ENCODE data around the gene WNT7A.

The WNT7A gene

DNA sequence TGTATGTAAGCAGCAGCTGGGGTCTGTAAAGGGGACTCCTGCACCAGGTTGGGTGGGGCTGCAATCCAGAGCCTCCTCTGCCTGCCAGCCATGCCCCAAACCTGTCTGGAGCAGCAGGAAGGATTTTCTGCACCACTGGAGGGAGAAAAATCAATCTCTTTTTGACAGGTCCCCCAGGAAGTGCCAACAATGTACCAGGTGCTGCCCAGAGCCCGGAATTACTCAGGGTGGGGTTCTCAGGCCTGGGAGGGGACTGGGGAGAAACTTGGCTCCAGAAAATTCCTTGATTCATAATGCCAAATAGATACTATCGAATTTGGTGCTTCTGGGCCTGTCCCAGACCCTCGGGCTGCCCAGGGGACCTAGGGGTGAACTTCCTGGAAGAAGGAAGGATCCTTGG lies 52.6 kb downstream of the WNT7A start:
- Histone ChIP-seq H4K20me1 (ENCODE audit: insufficient read depth, low read length) (no peaks in the 10 kb centered on the region; the same call in 1 of the 2 replicates), H3K4me3 (ENCODE audit: low read depth in 1 of 2, low read length in 2 of 2) (no peak overlapping the region), H3K36me3 (ENCODE audit: insufficient read depth, low read length) (no peaks in the 10 kb centered on the region), H3K79me2 (ENCODE audit: insufficient read depth, low read length) (no peaks in the 10 kb centered on the region), H3K9me3 (ENCODE audit: insufficient read depth, low read length, severe bottlenecking) (no peaks in the 10 kb centered on the region), H3K4me2 (ENCODE audit: insufficient read depth, low read length) (no peak overlapping the region), H3K27me3 (ENCODE audit: insufficient read depth, low read length, poor library complexity) (peaks cover 3% of the 10 kb centered on the region), H3K4me1 (ENCODE audit: insufficient read depth, low read length) (no peaks in the 10 kb centered on the region), H2AFZ (ENCODE audit: low read depth, low read length) (no peak overlapping the region), H3K9ac (ENCODE audit: low read depth, low read length) (no peak overlapping the region), H3K27ac (ENCODE audit: low read length) (no peak overlapping the region)
- no peak for DNase-seq
- no peak for ATAC-seq (ENCODE audit: insufficient read depth, low read depth)
- TF ChIP-seq, protein P1, sequence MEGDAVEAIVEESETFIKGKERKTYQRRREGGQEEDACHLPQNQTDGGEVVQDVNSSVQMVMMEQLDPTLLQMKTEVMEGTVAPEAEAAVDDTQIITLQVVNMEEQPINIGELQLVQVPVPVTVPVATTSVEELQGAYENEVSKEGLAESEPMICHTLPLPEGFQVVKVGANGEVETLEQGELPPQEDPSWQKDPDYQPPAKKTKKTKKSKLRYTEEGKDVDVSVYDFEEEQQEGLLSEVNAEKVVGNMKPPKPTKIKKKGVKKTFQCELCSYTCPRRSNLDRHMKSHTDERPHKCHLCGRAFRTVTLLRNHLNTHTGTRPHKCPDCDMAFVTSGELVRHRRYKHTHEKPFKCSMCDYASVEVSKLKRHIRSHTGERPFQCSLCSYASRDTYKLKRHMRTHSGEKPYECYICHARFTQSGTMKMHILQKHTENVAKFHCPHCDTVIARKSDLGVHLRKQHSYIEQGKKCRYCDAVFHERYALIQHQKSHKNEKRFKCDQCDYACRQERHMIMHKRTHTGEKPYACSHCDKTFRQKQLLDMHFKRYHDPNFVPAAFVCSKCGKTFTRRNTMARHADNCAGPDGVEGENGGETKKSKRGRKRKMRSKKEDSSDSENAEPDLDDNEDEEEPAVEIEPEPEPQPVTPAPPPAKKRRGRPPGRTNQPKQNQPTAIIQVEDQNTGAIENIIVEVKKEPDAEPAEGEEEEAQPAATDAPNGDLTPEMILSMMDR (IDR thresholded peaks at IDR 0.05; ENCODE audit: borderline replicate concordance, extremely low read depth, low read length, poor library complexity, severe bottlenecking) = no peak
- TF ChIP-seq EZH2 (IDR thresholded peaks at IDR 0.05; ENCODE audit: borderline replicate concordance, low read depth, low read length, severe bottlenecking) = no peak

DNA sequence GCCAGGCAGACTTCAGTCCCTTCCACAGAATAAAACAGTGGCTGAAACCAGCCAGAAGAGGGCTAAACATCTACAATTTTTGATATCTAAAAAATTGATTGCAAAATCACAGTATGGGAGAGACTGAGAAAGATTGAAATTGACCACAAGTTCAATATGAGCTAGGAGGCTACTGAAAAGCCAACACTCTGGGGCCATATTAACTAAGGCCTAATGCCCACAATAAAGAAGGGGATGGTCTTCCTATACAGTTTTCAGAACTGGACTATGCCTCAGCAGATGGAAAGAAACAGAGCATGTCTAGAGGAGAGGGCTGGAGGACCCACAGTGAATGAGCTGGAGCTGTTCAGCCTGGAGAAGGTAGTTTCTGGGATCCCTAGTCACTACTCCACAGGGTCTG lies 53.2 kb downstream of the WNT7A start:
- peaks cover 3% of the 10 kb centered on the region for H3K27me3 ChIP-seq (ENCODE audit: insufficient read depth, low read length, poor library complexity)

DNA sequence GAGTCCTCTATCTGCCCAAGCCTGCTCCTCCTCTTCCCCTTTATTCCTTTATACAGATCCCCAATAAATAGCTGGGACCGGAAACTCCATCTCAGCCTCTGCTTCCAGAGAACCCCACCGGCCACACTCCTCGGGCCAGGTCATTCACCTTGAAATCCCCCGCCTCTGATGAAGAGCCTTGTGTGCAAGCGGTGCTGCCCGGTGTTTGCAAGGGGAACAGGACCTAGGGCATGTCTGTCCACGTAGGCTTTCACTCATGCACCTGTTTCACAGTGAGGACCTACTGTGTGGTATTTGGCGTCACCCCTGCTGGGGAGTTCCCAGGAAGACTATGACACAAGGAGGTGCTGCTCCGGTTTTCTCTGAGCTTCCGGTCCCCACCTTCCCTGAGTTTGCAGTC lies 54.0 kb downstream of the WNT7A start:
- TF ChIP-seq EZH2 (IDR thresholded peaks at IDR 0.05; ENCODE audit: borderline replicate concordance, low read depth, low read length, severe bottlenecking) = no peak
- TF ChIP-seq, protein P1 (IDR thresholded peaks at IDR 0.05; ENCODE audit: borderline replicate concordance, extremely low read depth, low read length, poor library complexity, severe bottlenecking) = no peak
- H3K27ac ChIP-seq (ENCODE audit: low read length) = no peak overlapping the region
- H2AFZ ChIP-seq (ENCODE audit: low read depth, low read length) = no peak overlapping the region
- H4K20me1 ChIP-seq (ENCODE audit: insufficient read depth, low read length) = no peaks in the 10 kb centered on the region
- no peaks in the 10 kb centered on the region for H3K36me3 ChIP-seq (ENCODE audit: insufficient read depth, low read length)
- no peak overlapping the region for H3K4me3 ChIP-seq (ENCODE audit: low read depth in 1 of 2, low read length in 2 of 2)
- DNase-seq (no peak), ATAC-seq (ENCODE audit: insufficient read depth, low read depth) (no peak)
- no peak overlapping the region for H3K9ac ChIP-seq (ENCODE audit: low read depth, low read length)
- H3K4me2 ChIP-seq (ENCODE audit: insufficient read depth, low read length) = no peak overlapping the region
- no peaks in the 10 kb centered on the region for H3K79me2 ChIP-seq (ENCODE audit: insufficient read depth, low read length)
- peaks cover 3% of the 10 kb centered on the region for H3K27me3 ChIP-seq (ENCODE audit: insufficient read depth, low read length, poor library complexity)
- H3K9me3 ChIP-seq (ENCODE audit: insufficient read depth, low read length, severe bottlenecking) = no peaks in the 10 kb centered on the region
- H3K4me1 ChIP-seq (ENCODE audit: insufficient read depth, low read length) = no peaks in the 10 kb centered on the region

More for the DNA sequence above, 53.2 kb downstream of the WNT7A start:
- H3K4me1 ChIP-seq (ENCODE audit: insufficient read depth, low read length) = no peaks in the 10 kb centered on the region
- no peak for DNase-seq
- H4K20me1 ChIP-seq (ENCODE audit: insufficient read depth, low read length) = no peaks in the 10 kb centered on the region; the same call in 1 of the 2 replicates
- no peak overlapping the region for H3K27ac ChIP-seq (ENCODE audit: low read length)
- H3K79me2 ChIP-seq (ENCODE audit: insufficient read depth, low read length) = no peaks in the 10 kb centered on the region
- no peak overlapping the region for H3K4me2 ChIP-seq (ENCODE audit: insufficient read depth, low read length)
- H3K9ac ChIP-seq (ENCODE audit: low read depth, low read length) = no peak overlapping the region
- H3K36me3 ChIP-seq (ENCODE audit: insufficient read depth, low read length) = no peaks in the 10 kb centered on the region
- H3K9me3 ChIP-seq (ENCODE audit: insufficient read depth, low read length, severe bottlenecking) = no peaks in the 10 kb centered on the region
- no peak overlapping the region for H3K4me3 ChIP-seq (ENCODE audit: low read depth in 1 of 2, low read length in 2 of 2)
- no peak for TF ChIP-seq EZH2 (IDR thresholded peaks at IDR 0.05; ENCODE audit: borderline replicate concordance, low read depth, low read length, severe bottlenecking)
- TF ChIP-seq, protein P1 (IDR thresholded peaks at IDR 0.05; ENCODE audit: borderline replicate concordance, extremely low read depth, low read length, poor library complexity, severe bottlenecking) = no peak
- ATAC-seq (ENCODE audit: insufficient read depth, low read depth) = no peak
- H2AFZ ChIP-seq (ENCODE audit: low read depth, low read length) = no peak overlapping the region

DNA sequence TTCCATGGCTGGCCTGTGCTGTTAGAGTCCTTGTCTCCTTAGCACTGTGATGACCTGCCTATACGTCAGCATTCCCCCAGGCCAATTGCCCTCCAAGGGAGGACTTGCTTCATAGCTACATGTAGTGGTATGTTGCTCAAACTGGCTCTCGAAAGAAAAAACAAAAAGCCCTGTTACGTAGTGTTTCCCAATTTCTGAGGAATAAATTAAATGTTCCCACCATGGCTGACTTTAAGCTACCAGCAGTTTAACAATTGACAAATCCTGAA lies 54.6 kb downstream of the WNT7A start:
- Histone ChIP-seq H3K27ac (ENCODE audit: low read length) (no peak overlapping the region), H3K4me1 (ENCODE audit: insufficient read depth, low read length) (no peaks in the 10 kb centered on the region), H3K79me2 (ENCODE audit: insufficient read depth, low read length) (no peaks in the 10 kb centered on the region), H3K4me2 (ENCODE audit: insufficient read depth, low read length) (no peak overlapping the region), H3K9ac (ENCODE audit: low read depth, low read length) (no peak overlapping the region), H3K9me3 (ENCODE audit: insufficient read depth, low read length, severe bottlenecking) (no peaks in the 10 kb centered on the region), H4K20me1 (ENCODE audit: insufficient read depth, low read length) (no peaks in the 10 kb centered on the region), H2AFZ (ENCODE audit: low read depth, low read length) (no peak overlapping the region), H3K4me3 (ENCODE audit: low read depth in 1 of 2, low read length in 2 of 2) (no peak overlapping the region), H3K36me3 (ENCODE audit: insufficient read depth, low read length) (no peaks in the 10 kb centered on the region), H3K27me3 (ENCODE audit: insufficient read depth, low read length, poor library complexity) (no peaks in the 10 kb centered on the region)
- ATAC-seq (ENCODE audit: insufficient read depth, low read depth) = no peak
- DNase-seq = no peak
- TF ChIP-seq, protein P1 (IDR thresholded peaks at IDR 0.05; ENCODE audit: borderline replicate concordance, extremely low read depth, low read length, poor library complexity, severe bottlenecking) = no peak
- no peak for TF ChIP-seq EZH2 (IDR thresholded peaks at IDR 0.05; ENCODE audit: borderline replicate concordance, low read depth, low read length, severe bottlenecking)

Measured in DND-41 (cell line).